Dedifferentiated amniotic fluid mesenchymal stem cell (primary cell): ENCODE results near the gene CPLX4.

Experiments used
- DNase-seq: peaks from one replicate; pipeline ENCODE4 v3.0.0-alpha.2; 2016; ENCODE audit errors: extremely low spot score

CPLX4 gene

GRCh38 chr18:59306640-59307039, 11.8 kb downstream of the CPLX4 start:
- no peak for DNase-seq

- no peak for DNase-seq
These were observed 13.2 kb downstream of the CPLX4 start for GRCh38 chr18:59305295-59305694.

- no peak for DNase-seq
These were observed 14.7 kb downstream of the CPLX4 start for GRCh38 chr18:59303656-59304195.

- no peak for DNase-seq
These were observed 15.4 kb downstream of the CPLX4 start for GRCh38 chr18:59303006-59303405.

- no peak for DNase-seq
These were observed 16.5 kb downstream of the CPLX4 start for GRCh38 chr18:59301929-59302328.

- DNase-seq, result no peak
These were observed 17.7 kb downstream of the CPLX4 start for GRCh38 chr18:59300676-59301285.

- DNase-seq, result no peak
These were observed 19.6 kb downstream of the CPLX4 start for GRCh38 chr18:59298871-59299270.

GRCh38 chr18:59293317-59293716, 25.1 kb downstream of the CPLX4 start:
- no peak for DNase-seq

GRCh38 chr18:59286341-59286740, 32.1 kb downstream of the CPLX4 start:
- DNase-seq, result no peak

GRCh38 chr18:59282341-59282740, 36.1 kb downstream of the CPLX4 start:
- DNase-seq, result no peak

- no peak for DNase-seq
These were observed 38.7 kb downstream of the CPLX4 start for GRCh38 chr18:59279722-59280121.

GRCh38 chr18:59279193-59279592, 39.3 kb downstream of the CPLX4 start:
- DNase-seq, result no peak

- DNase-seq, result no peak
These were observed 39.7 kb downstream of the CPLX4 start for GRCh38 chr18:59278793-59279192.

GRCh38 chr18:59276047-59276446, 42.4 kb downstream of the CPLX4 start:
- no peak for DNase-seq

- no peak for DNase-seq
These were observed 43.0 kb downstream of the CPLX4 start for GRCh38 chr18:59275406-59275949.

- DNase-seq, result no peak
These were observed 43.9 kb downstream of the CPLX4 start for GRCh38 chr18:59274533-59274928.

- DNase-seq, result no peak
These were observed 44.5 kb downstream of the CPLX4 start for GRCh38 chr18:59273759-59274532.

GRCh38 chr18:59272891-59273758, 45.3 kb downstream of the CPLX4 start, which contains the start of gene RAX:
TSS of gene RAX (minus strand) at chr18:59273454. CDS start at chr18:59273206, 248 bp downstream.
- DNase-seq, result no peak

- no peak for DNase-seq
These were observed 46.1 kb downstream of the CPLX4 start for GRCh38 chr18:59272221-59272888.

GRCh38 chr18:59271606-59272220, 46.7 kb downstream of the CPLX4 start:
- no peak for DNase-seq
